ENCODE results near the gene AK2. TPM values are rescaled to one million over a fixed set of nuclear protein-coding genes. Genes with fewer than 3 reads are reported as not detected.
"Not testable (repeated sequence)": the region's sequence is repeated elsewhere in the genome, so short reads cannot be mapped to it uniquely, and the experiment has no call there.

AK2 gene
- total RNA-seq, 4 donors from 2014 or later: 70.2 to 108 (median 80.7) TPM

GRCh38 chr1:33074193-33074945, 37.7 kb upstream of the AK2 start:
- H3K4me1 ChIP-seq: no peaks in the 10 kb centered on the region
- no peak overlapping the region for H3K27ac ChIP-seq (replicated peaks in 1 of 4)
- H3K9me3 ChIP-seq: no peaks in the 10 kb centered on the region
- H3K36me3 ChIP-seq: no peaks in the 10 kb centered on the region
- TF ChIP-seq CTCF (IDR thresholded peaks at IDR 0.05): no peak
- TF ChIP-seq EP300 (IDR thresholded peaks at IDR 0.05): no peak
- no peaks in the 10 kb centered on the region for H3K27me3 ChIP-seq
- 73% methylated on average over 4 of the region's 4 CpGs for WGBS
- intact Hi-C loops (cut with DNase I): no loop called here
- no peak overlapping the region for H3K4me3 ChIP-seq
- no peak for DNase-seq (ENCODE audit: extremely low spot score)

GRCh38 chr1:33072707-33073106, 36.0 kb upstream of the AK2 start:
- no peaks in the 10 kb centered on the region for H3K36me3 ChIP-seq
- intact Hi-C loops (cut with DNase I): no loop called here
- DNase-seq (ENCODE audit: extremely low spot score): no peak
- H3K27me3 ChIP-seq: no peaks in the 10 kb centered on the region
- no peak overlapping the region for H3K27ac ChIP-seq (replicated peaks in 1 of 4)
- no peak for TF ChIP-seq CTCF (IDR thresholded peaks at IDR 0.05)
- no peak for TF ChIP-seq EP300 (IDR thresholded peaks at IDR 0.05)
- no peak for TF ChIP-seq POLR2A (IDR thresholded peaks at IDR 0.05; ENCODE audit: low read depth)
- no peak for TF ChIP-seq POLR2AphosphoS5 (IDR thresholded peaks at IDR 0.05)
- no peaks in the 10 kb centered on the region for H3K4me1 ChIP-seq
- no peak overlapping the region for H3K4me3 ChIP-seq
- WGBS: 67% methylated on average over 2 of the region's 2 CpGs
- H3K9me3 ChIP-seq: no peaks in the 10 kb centered on the region

DNA sequence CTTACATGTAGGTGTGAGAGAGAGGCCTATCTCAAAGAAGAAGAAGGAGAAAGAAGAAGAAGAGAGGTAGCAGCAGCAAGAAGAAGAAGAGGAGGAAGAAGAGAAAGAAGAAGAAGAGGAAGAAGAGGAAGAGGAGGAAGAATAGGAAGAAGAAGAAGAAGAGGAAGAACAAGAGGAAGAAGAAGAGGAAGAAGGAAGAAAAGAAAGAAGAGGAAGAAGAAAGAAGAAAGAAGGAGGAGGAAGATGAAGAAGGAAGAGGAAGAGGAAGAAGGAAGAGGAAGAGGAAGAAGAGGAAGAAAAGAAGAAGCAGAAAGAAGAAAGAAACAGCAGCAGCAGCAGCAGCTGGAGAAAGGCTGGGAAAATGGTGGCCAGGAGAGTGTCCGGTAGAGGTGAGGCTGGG, 33.9 kb upstream of the AK2 start:
- intact Hi-C loops (cut with DNase I): no loop called here
- 85% methylated on average over 1 of the region's 1 CpG for WGBS
- Histone ChIP-seq H3K4me1 (no peaks in the 10 kb centered on the region), H3K9me3 (peaks cover 0 to 6% (median 4%) of the 10 kb centered on the region in 4 donors), H3K27ac (replicated peaks in 1 of 4) (no peak overlapping the region), H3K36me3 (no peaks in the 10 kb centered on the region), H3K4me3 (no peak overlapping the region), H3K27me3 (no peaks in the 10 kb centered on the region)
- DNase-seq (ENCODE audit: extremely low spot score): no peak
- TF ChIP-seq POLR2A (IDR thresholded peaks at IDR 0.05; ENCODE audit: low read depth): no peak
- TF ChIP-seq EP300 (IDR thresholded peaks at IDR 0.05): no peak
- TF ChIP-seq POLR2AphosphoS5 (IDR thresholded peaks at IDR 0.05): no peak
- TF ChIP-seq CTCF (IDR thresholded peaks at IDR 0.05): no peak

DNA sequence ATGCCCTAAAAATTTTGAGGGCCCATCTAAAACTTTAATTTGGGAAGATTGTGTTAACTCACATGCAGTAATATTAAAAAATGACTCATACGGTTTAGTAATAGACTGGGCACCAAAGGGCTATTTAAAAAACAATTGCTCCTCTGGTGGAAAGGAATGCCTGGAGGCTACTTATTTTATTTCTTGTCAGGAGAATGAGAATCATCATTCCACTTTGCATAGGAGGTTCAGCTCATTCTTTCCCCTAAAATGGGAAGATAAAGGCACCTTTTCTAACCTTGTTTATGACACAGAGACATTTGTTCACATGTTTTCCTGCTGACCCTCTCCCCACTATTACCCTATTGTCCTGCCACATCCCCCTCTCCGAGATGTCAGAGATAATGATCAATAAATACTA, 31.4 kb upstream of the AK2 start:
- peaks cover 0 to 31% (median 26%) of the 10 kb centered on the region in 4 donors for H3K9me3 ChIP-seq
- DNase-seq (ENCODE audit: extremely low spot score); H3K27me3 ChIP-seq; H3K4me1 ChIP-seq; intact Hi-C loops (cut with DNase I); H3K27ac ChIP-seq (replicated peaks in 1 of 4); H3K36me3 ChIP-seq; H3K4me3 ChIP-seq: not testable (repeated sequence)
- 28% methylated on average over 2 of the region's 2 CpGs for WGBS

DNA sequence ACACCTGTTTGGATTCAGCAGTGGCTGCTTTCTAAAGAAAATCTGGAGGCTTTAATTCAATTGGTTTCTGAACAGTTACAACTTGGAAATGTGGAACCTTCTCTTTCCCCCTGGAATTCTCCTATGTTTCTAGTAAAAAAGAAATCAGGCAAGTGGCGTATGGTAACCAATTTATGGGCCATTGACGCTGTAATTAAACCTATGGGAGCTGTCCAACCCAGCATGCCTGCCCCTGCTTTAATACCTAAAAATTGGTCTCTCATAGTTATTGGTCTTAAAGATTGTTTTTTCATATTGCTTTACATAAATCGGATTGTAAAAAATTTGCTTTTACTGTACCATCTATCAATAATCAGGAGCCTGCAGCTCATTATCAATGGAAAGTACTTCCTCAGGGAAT, 29.8 kb upstream of the AK2 start:
- H3K4me1 ChIP-seq; DNase-seq (ENCODE audit: extremely low spot score); intact Hi-C loops (cut with DNase I); H3K27me3 ChIP-seq; H3K36me3 ChIP-seq; H3K4me3 ChIP-seq; H3K27ac ChIP-seq (replicated peaks in 1 of 4): not testable (repeated sequence)
- 94% methylated on average over 3 of the region's 3 CpGs for WGBS
- peaks cover 0 to 38% (median 37%) of the 10 kb centered on the region in 4 donors for H3K9me3 ChIP-seq

DNA sequence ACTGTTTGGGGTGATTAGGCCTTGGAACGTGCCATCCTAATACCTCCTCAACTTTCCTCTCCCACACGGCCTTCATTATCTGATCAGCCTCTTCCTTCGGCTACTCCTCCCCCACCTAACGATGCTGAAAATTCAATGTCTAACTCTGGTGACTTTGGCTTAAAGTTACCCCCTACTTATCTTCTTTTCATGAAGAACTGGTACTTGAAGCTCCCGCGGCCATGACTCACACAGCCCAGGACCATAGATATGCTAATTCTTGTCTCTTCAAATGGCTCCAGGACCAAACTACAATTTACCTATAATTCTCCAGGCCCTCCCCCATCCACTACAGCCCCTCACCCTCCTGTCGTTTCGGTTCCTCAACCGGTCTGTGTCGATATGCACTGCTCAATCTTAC, 28.6 kb upstream of the AK2 start:
- TF ChIP-seq EP300 (IDR thresholded peaks at IDR 0.05) (no peak), CTCF (IDR thresholded peaks at IDR 0.05) (no peak), POLR2AphosphoS5 (IDR thresholded peaks at IDR 0.05) (no peak), POLR2A (IDR thresholded peaks at IDR 0.05; ENCODE audit: low read depth) (no peak)
- H3K27me3 ChIP-seq: no peaks in the 10 kb centered on the region
- no peak overlapping the region for H3K4me3 ChIP-seq
- H3K27ac ChIP-seq (replicated peaks in 1 of 4): no peak overlapping the region
- intact Hi-C loops (cut with DNase I): no loop called here
- DNase-seq (ENCODE audit: extremely low spot score): no peak
- H3K9me3 ChIP-seq: peaks cover 0 to 38% (median 37%) of the 10 kb centered on the region in 4 donors
- 91% methylated on average over 10 of the region's 10 CpGs for WGBS
- H3K4me1 ChIP-seq: peaks cover 0 to 6% (median 1%) of the 10 kb centered on the region in 4 donors
- no peaks in the 10 kb centered on the region for H3K36me3 ChIP-seq

GRCh38 chr1:33064284-33064683, 27.6 kb upstream of the AK2 start:
- DNase-seq (ENCODE audit: extremely low spot score); intact Hi-C loops (cut with DNase I); H3K36me3 ChIP-seq; H3K4me1 ChIP-seq; H3K4me3 ChIP-seq; H3K27me3 ChIP-seq; H3K27ac ChIP-seq (replicated peaks in 1 of 4): not testable (repeated sequence)
- WGBS: 93% methylated on average over 9 of the region's 9 CpGs
- peaks cover 0 to 38% (median 37%) of the 10 kb centered on the region in 4 donors for H3K9me3 ChIP-seq

Measured in esophagus muscularis mucosa (tissue), 4 donors.